ENCODE results near the gene NES. TPM values are rescaled to one million over a fixed set of nuclear protein-coding genes. Genes with fewer than 3 reads are reported as not detected.

Gene NES
- total and polyA plus RNA-seq, 2 experiments from 2014 or later = 3.6 to 13.8 TPM

DNA sequence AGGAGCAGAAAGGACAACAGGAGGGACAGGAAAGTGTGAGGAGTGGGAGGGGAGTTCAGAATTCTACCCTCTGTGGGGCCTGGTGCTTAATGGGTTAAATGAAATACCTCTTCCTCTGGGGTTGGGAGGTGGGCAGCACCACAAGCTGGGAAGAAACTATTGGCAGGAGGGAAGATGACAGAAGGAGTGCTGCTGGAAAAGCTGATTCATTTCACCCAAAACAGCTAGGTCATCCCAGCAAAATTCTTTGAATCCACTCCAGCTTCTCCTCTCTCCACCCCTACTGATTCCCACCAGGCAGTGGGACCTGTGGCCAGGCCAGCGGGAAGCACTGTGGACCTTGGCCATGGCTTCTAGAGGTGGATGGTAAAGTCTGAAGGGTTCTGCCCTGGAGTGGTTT, 22.5 kb downstream of the NES start:
- H2AFZ ChIP-seq = no peak overlapping the region
- no peak overlapping the region for H3K27ac ChIP-seq
- H3K36me3 ChIP-seq (replicated peaks; ENCODE audit: insufficient read depth, low read depth) = no peaks in the 10 kb centered on the region
- peaks cover 20% of the 10 kb centered on the region for H3K4me1 ChIP-seq (ENCODE audit: insufficient read depth)
- no peak for DNase-seq (ENCODE audit: low spot score)
- H3K9me3 ChIP-seq (ENCODE audit: low read depth) = no peaks in the 10 kb centered on the region
- H3K4me2 ChIP-seq = no peak overlapping the region
- TF ChIP-seq EZH2 (IDR thresholded peaks at IDR 0.05; ENCODE audit: borderline replicate concordance) = no peak
- TF ChIP-seq, protein P1, sequence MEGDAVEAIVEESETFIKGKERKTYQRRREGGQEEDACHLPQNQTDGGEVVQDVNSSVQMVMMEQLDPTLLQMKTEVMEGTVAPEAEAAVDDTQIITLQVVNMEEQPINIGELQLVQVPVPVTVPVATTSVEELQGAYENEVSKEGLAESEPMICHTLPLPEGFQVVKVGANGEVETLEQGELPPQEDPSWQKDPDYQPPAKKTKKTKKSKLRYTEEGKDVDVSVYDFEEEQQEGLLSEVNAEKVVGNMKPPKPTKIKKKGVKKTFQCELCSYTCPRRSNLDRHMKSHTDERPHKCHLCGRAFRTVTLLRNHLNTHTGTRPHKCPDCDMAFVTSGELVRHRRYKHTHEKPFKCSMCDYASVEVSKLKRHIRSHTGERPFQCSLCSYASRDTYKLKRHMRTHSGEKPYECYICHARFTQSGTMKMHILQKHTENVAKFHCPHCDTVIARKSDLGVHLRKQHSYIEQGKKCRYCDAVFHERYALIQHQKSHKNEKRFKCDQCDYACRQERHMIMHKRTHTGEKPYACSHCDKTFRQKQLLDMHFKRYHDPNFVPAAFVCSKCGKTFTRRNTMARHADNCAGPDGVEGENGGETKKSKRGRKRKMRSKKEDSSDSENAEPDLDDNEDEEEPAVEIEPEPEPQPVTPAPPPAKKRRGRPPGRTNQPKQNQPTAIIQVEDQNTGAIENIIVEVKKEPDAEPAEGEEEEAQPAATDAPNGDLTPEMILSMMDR (IDR thresholded peaks at IDR 0.05; ENCODE audit: poor library complexity) = no peak
- no peaks in the 10 kb centered on the region for H3K9me2 ChIP-seq (replicated peaks; ENCODE audit: insufficient read depth)
- no peaks in the 10 kb centered on the region for H3K79me2 ChIP-seq
- no peaks in the 10 kb centered on the region for H4K20me1 ChIP-seq (ENCODE audit: insufficient read depth, poor library complexity, severe bottlenecking)
- H3K27me3 ChIP-seq = peaks cover 43% of the 10 kb centered on the region
- H3K4me3 ChIP-seq = no peak overlapping the region
- 79% methylated on average over 1 of the region's 1 CpG for WGBS (ENCODE audit: low lambda C conversion rate, missing lambda C conversion rate)

DNA sequence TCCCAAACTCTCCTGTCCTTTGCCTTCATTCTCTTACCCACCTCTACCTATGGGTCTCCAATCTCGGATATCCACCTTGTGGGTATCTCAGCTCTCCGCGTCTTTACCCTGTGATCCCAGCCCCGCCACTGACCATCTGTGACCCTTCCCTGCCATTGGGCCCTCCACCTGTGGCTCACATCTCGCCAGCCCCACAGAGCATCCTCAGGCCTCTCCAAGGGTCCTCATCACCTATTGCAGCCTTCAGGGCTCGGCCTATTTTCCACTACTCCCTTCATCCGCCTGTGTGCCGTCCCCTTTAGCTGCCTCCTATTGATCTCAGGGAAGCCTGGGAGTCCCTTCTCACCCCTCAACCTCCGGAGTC, 24.2 kb downstream of the NES start:
- no peaks in the 10 kb centered on the region for H4K20me1 ChIP-seq (ENCODE audit: insufficient read depth, poor library complexity, severe bottlenecking)

DNA sequence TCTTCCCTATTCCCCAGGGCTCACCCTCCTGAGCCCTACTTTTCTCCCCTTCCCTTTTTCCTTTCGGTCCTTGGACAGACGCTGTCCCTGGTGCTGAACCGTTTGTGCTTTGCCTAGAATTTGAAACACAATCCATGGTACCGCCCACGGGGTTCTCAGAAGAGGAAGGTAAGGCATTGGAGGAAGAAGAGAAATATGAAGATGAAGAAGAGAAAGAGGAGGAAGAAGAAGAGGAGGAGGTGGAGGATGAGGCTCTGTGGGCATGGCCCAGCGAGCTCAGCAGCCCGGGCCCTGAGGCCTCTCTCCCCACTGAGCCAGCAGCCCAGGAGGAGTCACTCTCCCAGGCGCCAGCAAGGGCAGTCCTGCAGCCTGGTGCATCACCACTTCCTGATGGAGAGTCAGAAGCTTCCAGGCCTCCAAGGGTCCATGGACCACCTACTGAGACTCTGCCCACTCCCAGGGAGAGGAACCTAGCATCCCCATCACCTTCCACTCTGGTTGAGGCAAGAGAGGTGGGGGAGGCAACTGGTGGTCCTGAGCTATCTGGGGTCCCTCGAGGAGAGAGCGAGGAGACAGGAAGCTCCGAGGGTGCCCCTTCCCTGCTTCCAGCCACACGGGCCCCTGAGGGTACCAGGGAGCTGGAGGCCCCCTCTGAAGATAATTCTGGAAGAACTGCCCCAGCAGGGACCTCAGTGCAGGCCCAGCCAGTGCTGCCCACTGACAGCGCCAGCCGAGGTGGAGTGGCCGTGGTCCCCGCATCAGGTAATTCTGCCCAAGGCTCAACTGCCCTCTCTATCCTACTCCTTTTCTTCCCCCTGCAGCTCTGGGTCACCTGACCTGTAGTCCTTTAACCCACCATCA, 24.8 kb downstream of the NES start:
- WGBS (ENCODE audit: low lambda C conversion rate, missing lambda C conversion rate) = 55% methylated on average over 16 of the region's 16 CpGs
- no peak for TF ChIP-seq EZH2phosphoT487 (IDR thresholded peaks at IDR 0.05; ENCODE audit: low read depth, severe bottlenecking, unreplicated experiment)
- TF ChIP-seq, protein P1 (IDR thresholded peaks at IDR 0.05; ENCODE audit: poor library complexity) = no peak
- TF ChIP-seq EZH2 (IDR thresholded peaks at IDR 0.05; ENCODE audit: borderline replicate concordance) = no peak
- Histone ChIP-seq H3K9me2 (replicated peaks; ENCODE audit: insufficient read depth) (no peaks in the 10 kb centered on the region), H3K9me3 (ENCODE audit: low read depth) (no peaks in the 10 kb centered on the region), H3K79me2 (no peaks in the 10 kb centered on the region), H3K27me3 (peaks cover 66% of the 10 kb centered on the region), H3K4me3 (no peak overlapping the region), H2AFZ (no peak overlapping the region), H4K20me1 (ENCODE audit: insufficient read depth, poor library complexity, severe bottlenecking) (no peaks in the 10 kb centered on the region), H3K4me1 (ENCODE audit: insufficient read depth) (peaks cover 10% of the 10 kb centered on the region), H3K4me2 (no peak overlapping the region), H3K27ac (no peak overlapping the region), H3K36me3 (replicated peaks; ENCODE audit: insufficient read depth, low read depth) (no peaks in the 10 kb centered on the region)
- peak; percentile 76 for DNase-seq (ENCODE audit: low spot score)

More for the DNA sequence above, 24.2 kb downstream of the NES start:
- no peak overlapping the region for H3K27ac ChIP-seq
- no peaks in the 10 kb centered on the region for H3K9me2 ChIP-seq (replicated peaks; ENCODE audit: insufficient read depth)
- 85% methylated on average over 9 of the region's 9 CpGs for WGBS (ENCODE audit: low lambda C conversion rate, missing lambda C conversion rate)
- no peak for TF ChIP-seq EZH2 (IDR thresholded peaks at IDR 0.05; ENCODE audit: borderline replicate concordance)
- no peak for TF ChIP-seq EZH2phosphoT487 (IDR thresholded peaks at IDR 0.05; ENCODE audit: low read depth, severe bottlenecking, unreplicated experiment)
- TF ChIP-seq, protein P1 (IDR thresholded peaks at IDR 0.05; ENCODE audit: poor library complexity) = no peak
- no peak overlapping the region for H2AFZ ChIP-seq
- no peaks in the 10 kb centered on the region for H3K79me2 ChIP-seq
- no peak overlapping the region for H3K4me3 ChIP-seq
- H3K9me3 ChIP-seq (ENCODE audit: low read depth) = no peaks in the 10 kb centered on the region
- peaks cover 14% of the 10 kb centered on the region for H3K4me1 ChIP-seq (ENCODE audit: insufficient read depth)
- peaks cover 60% of the 10 kb centered on the region for H3K27me3 ChIP-seq
- H3K36me3 ChIP-seq (replicated peaks; ENCODE audit: insufficient read depth, low read depth) = no peaks in the 10 kb centered on the region
- DNase-seq (ENCODE audit: low spot score) = no peak
- H3K4me2 ChIP-seq = no peak overlapping the region
